ENCODE measurements around the gene UFM1. TPM values are rescaled to one million over a fixed set of nuclear protein-coding genes. Genes with fewer than 3 reads are reported as not detected.
"Not testable (repeated sequence)": the region's sequence is repeated elsewhere in the genome, so short reads cannot be mapped to it uniquely, and the experiment has no call there.

UFM1 gene
- 26.1 TPM for total RNA-seq
- long read RNA-seq, transcript UFM1-201 (6 exons, 3,138 nt) = major isoform, 43 of 61 reads
- long read RNA-seq, partial matches to known transcripts = 4 of 61 reads
- long read RNA-seq, other reads (novel, unspliced or antisense) = 13 of 61 reads

DNA sequence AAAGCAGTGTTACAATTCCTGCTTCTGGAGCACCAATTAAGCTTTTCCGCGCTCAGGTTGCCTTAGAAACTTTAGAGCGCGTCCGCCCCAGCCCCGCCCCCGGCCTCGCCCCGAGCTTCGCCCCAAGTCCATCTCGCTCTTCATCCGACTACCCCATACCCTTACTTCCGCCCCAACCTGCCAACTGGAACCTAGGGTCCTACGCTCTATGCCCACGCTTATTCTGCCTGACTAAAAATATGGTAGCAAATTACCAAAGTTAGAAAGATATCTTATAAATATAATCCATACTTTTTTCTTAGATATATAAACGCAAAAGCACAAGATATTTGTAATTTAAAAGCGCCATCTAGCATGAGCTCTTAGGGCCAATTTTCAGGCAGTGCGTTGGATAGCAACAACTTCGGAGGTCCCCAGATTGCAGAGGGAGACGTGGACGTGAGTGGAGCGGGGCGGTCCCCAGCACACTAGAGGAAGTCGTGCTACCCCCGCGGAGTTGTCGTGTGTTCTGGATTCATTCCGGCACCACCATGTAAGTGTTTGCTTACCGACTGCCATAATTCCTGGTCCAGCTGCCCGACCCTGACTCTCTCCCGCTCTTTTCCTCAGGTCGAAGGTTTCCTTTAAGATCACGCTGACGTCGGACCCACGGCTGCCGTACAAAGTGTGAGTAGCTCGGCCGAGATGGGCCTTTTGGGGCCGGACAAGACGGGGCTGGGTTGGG is at the start of gene UFM1:
Gene UFM1 (plus strand): TSS at position 462 of the 724 bp plus-strand sequence. CDS start 69 bp downstream, at position 531.
- Histone ChIP-seq H3K36me3 (peaks cover 6% of the 10 kb centered on the region), H3K9me3 (replicated peaks) (no peaks in the 10 kb centered on the region), H3K27ac (replicated peaks) (peak within 1 kb of the TSS; percentile 92), H3K27me3 (ENCODE audit: low read depth) (no peaks in the 10 kb centered on the region), H3K4me3 (peak within 1 kb of the TSS; percentile 85), H3K4me1 (peaks cover 57% of the 10 kb centered on the region)
- peak; percentile 90 for DNase-seq
- intact Hi-C loops (cut with micrococcal nuclease) = no loop called here
- TF ChIP-seq CTCF (IDR thresholded peaks at IDR 0.05; ENCODE audit: borderline replicate concordance) = no peak

GRCh38 chr13:38301236-38301635 is 48.4 kb upstream of the UFM1 start:
- Histone ChIP-seq H3K9me3 (replicated peaks) (no peaks in the 10 kb centered on the region), H3K4me1 (no peaks in the 10 kb centered on the region), H3K27ac (replicated peaks) (no peak overlapping the region), H3K4me3 (no peak overlapping the region), H3K27me3 (ENCODE audit: low read depth) (no peaks in the 10 kb centered on the region), H3K36me3 (no peaks in the 10 kb centered on the region)
- intact Hi-C loops (cut with micrococcal nuclease) = no loop called here
- no peak for DNase-seq
- TF ChIP-seq CTCF (IDR thresholded peaks at IDR 0.05; ENCODE audit: borderline replicate concordance) = no peak

GRCh38 chr13:38303816-38304320 is 45.8 kb upstream of the UFM1 start:
- no peaks in the 10 kb centered on the region for H3K36me3 ChIP-seq
- no peak for TF ChIP-seq CTCF (IDR thresholded peaks at IDR 0.05; ENCODE audit: borderline replicate concordance)
- intact Hi-C loops (cut with micrococcal nuclease) = no loop called here
- H3K27ac ChIP-seq (replicated peaks) = no peak overlapping the region
- H3K4me3 ChIP-seq = no peak overlapping the region
- no peaks in the 10 kb centered on the region for H3K4me1 ChIP-seq
- no peak for DNase-seq
- no peaks in the 10 kb centered on the region for H3K27me3 ChIP-seq (ENCODE audit: low read depth)
- no peaks in the 10 kb centered on the region for H3K9me3 ChIP-seq (replicated peaks)

DNA sequence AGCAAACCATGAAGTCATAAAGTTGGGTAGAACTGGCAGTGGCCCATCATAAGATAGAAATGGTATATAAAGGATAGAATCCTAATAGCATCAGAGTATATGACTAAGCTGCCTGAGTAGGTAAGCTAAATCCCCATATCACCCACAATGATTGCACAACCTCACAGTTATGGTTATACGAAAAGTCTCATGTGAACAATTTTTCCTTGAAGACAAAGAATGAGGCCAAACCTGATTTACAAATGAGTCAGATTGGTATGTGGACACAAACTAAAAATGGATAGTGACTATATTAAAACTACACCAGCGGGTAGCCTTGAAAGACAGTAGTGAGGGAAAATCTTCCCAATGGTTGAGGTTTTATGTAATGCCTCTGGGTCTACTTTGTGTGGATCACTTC is 40.9 kb upstream of the UFM1 start:
- no peak for TF ChIP-seq CTCF (IDR thresholded peaks at IDR 0.05; ENCODE audit: borderline replicate concordance)
- H3K36me3 ChIP-seq = no peaks in the 10 kb centered on the region
- no peak overlapping the region for H3K27ac ChIP-seq (replicated peaks)
- intact Hi-C loops (cut with micrococcal nuclease) = no loop called here
- H3K4me1 ChIP-seq = no peaks in the 10 kb centered on the region
- no peak overlapping the region for H3K4me3 ChIP-seq
- no peaks in the 10 kb centered on the region for H3K9me3 ChIP-seq (replicated peaks)
- DNase-seq = no peak
- no peaks in the 10 kb centered on the region for H3K27me3 ChIP-seq (ENCODE audit: low read depth)

- no peak overlapping the region for H3K27ac ChIP-seq (replicated peaks)
- intact Hi-C loops (cut with micrococcal nuclease) = no loop called here
- TF ChIP-seq CTCF (IDR thresholded peaks at IDR 0.05; ENCODE audit: borderline replicate concordance) = no peak
Observed at GRCh38 chr13:38309397-38309796, 40.3 kb upstream of the UFM1 start.

GRCh38 chr13:38311175-38311574 is 38.5 kb upstream of the UFM1 start:
- H3K27me3 ChIP-seq (ENCODE audit: low read depth); H3K36me3 ChIP-seq; H3K27ac ChIP-seq (replicated peaks); H3K4me3 ChIP-seq; H3K4me1 ChIP-seq; H3K9me3 ChIP-seq (replicated peaks); DNase-seq; intact Hi-C loops (cut with micrococcal nuclease): not testable (repeated sequence)

More at GRCh38 chr13:38309397-38309796, 40.3 kb upstream of the UFM1 start:
- H3K27me3 ChIP-seq (ENCODE audit: low read depth) = no peaks in the 10 kb centered on the region
- no peaks in the 10 kb centered on the region for H3K4me1 ChIP-seq
- no peak for DNase-seq
- no peak overlapping the region for H3K4me3 ChIP-seq
- H3K9me3 ChIP-seq (replicated peaks) = no peaks in the 10 kb centered on the region
- H3K36me3 ChIP-seq = no peaks in the 10 kb centered on the region

Measured in left ventricle myocardium inferior (tissue), 1 donor.